HG02678 (cell line): ENCODE results near the gene RPS19BP1.

Experiments
- ATAC-seq: cut with Tn5 transposase; IDR thresholded peaks from one replicate; pipeline ENCODE4 v1.9.1; 2021; ENCODE audit warnings: mild to moderate bottlenecking, moderate library complexity; ENCODE audit not compliant: unreplicated experiment

RPS19BP1 gene

DNA sequence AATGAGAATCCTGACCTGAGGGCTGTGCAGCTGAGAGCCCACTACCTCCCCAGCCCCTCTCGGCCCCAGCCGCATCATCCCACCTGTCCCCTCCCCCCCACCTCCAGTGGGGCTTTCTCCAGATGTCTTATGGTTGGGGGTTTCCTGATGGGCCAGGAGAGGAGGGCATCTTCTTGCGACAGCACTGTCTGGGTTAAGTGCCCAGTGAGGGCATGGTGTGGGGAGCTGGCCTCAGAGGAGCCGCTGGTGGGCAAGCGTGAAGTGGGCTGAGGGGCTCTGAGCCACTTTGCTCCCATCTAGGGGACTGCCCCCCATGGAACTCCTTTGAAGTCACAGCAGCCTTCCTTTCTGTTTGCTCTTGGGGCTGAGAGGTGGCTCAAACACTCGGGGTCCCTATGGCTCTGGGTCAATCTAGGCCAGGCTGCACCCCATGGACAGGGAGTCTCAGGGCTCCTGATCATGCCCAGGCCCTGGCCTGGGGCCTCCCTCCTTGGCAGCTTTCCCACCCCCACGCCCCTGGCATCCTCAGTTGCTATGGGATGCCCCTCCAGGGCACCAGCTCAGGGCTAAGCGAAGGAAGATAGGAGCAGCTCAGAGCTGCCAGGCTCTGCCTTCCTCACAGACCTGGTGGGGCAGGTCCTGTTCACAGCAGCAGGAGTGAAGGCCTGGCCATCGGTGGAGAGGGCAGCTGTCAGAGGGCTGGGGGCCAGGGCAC is 41.4 kb downstream of the RPS19BP1 start:
- no peak for ATAC-seq

DNA sequence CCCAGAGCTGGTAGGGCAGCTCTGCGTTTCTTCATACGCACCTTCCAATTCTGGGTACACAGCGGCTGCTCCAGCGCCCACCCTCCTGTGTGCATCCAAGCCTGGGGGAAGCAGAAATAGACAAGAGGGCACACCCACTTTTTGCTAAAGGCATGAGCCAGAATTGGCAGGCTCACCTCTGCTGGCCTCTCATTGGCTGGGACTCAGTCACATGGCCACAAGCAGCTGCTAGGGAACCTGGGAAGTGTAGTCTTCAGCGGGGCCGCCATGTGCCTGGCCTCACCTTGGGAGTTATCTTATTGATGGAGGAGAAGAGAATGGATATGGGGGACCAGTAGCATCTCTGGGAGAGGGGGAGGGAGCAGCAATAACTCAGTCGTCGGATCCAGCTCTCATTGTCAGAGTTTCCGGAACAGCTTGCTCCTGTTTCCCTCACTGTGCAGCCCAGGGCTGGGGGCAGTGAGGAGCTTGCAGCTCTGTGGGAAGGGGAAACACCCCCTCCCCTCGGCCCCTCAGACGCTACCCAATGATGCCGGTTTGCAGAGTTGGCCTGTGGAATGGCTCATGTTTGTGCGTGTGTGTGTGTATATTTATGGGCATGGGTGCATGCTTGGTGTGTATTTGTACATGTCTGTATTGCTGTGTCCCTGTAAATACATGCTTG is 42.3 kb downstream of the RPS19BP1 start:
- ATAC-seq, result peak; percentile 73

GRCh38 chr22:39489094-39490068 is 43.2 kb downstream of the RPS19BP1 start:
- no peak for ATAC-seq

- ATAC-seq, result no peak
Observed at GRCh38 chr22:39488563-39489083, 43.9 kb downstream of the RPS19BP1 start.

- no peak for ATAC-seq
Observed at GRCh38 chr22:39487826-39488520, 44.6 kb downstream of the RPS19BP1 start.

GRCh38 chr22:39486951-39487825 is 45.4 kb downstream of the RPS19BP1 start:
- no peak for ATAC-seq

DNA sequence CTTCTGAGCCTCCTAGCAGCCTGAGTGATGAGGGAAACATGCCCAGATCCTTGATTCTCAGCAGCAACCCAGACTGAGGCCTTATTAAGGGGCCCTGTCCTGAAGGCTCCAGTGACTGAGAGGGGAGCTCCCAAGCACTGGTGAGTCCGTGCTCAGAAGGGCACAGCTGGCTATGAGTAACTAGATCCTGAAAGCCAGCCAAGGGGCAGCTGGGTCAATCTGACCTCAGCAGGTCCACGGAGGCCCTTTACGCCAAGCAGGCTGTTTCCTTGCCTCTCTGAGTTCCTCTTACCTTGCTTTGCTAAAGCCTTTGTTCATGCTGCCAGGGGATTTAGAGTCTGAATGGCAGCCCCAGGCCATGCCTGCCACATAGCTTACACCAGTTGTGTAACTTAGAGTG is 49.8 kb downstream of the RPS19BP1 start:
- ATAC-seq, result no peak

DNA sequence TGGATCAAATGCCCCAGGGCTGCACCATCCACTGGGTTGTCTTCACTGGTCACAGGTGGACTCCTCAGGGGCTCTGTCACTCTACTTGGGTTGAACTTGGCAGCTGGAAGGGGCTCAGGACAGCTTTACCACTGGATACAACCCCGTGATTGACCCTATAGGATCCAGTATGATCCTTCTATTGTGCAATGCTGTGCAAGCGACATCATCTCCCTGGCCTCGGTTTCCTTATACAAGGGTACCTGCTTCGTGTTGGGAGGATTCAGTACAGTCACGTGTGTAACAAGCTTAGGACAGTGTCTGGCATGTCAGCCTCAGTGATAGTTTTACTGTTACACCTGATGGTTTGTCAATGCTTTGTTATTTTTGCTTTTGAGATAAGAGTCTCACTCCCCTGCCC is 51.0 kb downstream of the RPS19BP1 start:
- no peak for ATAC-seq

GRCh38 chr22:39481054-39481453 is 51.5 kb downstream of the RPS19BP1 start:
- no peak for ATAC-seq

GRCh38 chr22:39480557-39480956 is 52.0 kb downstream of the RPS19BP1 start:
- ATAC-seq, result no peak

- ATAC-seq, result no peak
Observed at GRCh38 chr22:39479254-39479653, 53.3 kb downstream of the RPS19BP1 start.
